DMS79 (cell line): Measurements from ENCODE around the gene EIF1AD.
A peak's percentile ranks its signal among the peaks of the same experiment; 100 is the strongest.
"Not testable (repeated sequence)": the region's sequence is repeated elsewhere in the genome, so short reads cannot be mapped to it uniquely, and the experiment has no call there.

Experiments used
- DNase-seq: peaks from one replicate; lab custom pipeline; 2025; lab: John Stamatoyannopoulos, UW

EIF1AD gene

DNA sequence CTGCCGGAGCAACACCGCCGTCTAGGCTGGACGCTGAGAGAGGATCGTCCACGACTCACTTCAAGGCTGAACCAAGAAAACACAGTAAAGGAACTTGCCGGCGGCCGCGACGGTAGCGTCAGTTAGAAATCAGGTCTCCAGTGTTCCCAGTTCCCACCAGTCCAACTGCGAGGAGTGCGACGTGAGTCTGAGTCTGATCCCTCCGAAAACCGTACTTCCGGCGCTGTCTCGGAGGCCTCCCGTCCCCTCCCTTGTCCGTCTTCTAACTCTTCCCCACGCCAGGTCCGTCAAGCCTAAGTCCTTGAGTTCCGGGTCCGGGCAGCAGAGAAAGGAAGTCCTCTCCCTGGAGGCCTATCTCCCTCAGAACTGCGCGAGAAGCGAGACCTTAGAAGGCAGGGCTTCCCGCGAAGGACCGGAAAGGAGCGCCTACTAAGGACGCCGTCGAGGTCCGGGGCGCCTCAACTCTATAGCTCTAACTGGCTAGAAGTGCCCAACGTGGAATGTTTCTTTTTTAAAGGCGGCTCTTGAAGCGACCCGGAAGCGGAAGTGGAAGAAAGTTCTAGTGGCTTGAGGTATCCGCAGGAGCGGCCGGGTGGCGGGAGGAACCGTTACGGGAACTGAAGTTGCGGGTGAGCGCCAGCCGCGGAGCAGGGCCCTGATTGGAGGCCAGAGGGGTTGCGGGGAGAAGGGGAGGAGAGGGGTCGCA lies at the start of gene EIF1AD, which contains the start of gene BANF1:
Gene EIF1AD, minus strand, starts transcription at position 216 of the 706 bp plus-strand sequence. CDS start 1,768 bp downstream, outside the sequence.
Gene BANF1, plus strand, starts transcription at position 562 of the 706 bp plus-strand sequence. CDS start 748 bp downstream, outside the sequence.
- peak; percentile 96 for DNase-seq

DNA sequence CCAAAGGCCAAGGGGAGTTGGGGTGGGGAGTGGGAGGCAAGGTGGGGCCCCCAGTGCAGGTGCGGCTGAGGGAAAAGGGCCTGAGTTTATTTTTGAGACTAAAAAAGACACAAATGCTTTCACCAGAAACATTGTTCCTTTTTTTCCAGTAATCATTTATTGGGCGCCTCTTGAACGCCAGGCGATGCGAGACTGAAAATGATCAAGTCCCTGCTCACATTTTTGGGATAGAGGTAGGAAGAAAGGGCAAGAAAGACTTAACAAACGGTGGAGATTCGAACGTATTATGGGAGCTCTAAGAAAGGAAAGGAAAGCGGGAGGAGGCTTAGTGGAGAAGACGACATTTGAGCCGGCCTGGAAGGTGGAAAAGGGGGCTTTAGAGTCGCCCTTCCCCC lies 49.4 kb upstream of the EIF1AD start:
- DNase-seq, result peak; percentile 63

GRCh38 chr11:66050581-66051231 lies 48.7 kb upstream of the EIF1AD start:
- DNase-seq, result peak; percentile 67

- peak; percentile 28 for DNase-seq
These were observed 46.8 kb upstream of the EIF1AD start, which contains the start of gene GAL3ST3 for GRCh38 chr11:66048547-66049323. Gene GAL3ST3, minus strand, starts transcription at chr11:66049161. Its CDS starts 3,746 bp downstream, at chr11:66045415.

GRCh38 chr11:66047541-66048365 lies 45.8 kb upstream of the EIF1AD start:
- DNase-seq, result no peak

DNA sequence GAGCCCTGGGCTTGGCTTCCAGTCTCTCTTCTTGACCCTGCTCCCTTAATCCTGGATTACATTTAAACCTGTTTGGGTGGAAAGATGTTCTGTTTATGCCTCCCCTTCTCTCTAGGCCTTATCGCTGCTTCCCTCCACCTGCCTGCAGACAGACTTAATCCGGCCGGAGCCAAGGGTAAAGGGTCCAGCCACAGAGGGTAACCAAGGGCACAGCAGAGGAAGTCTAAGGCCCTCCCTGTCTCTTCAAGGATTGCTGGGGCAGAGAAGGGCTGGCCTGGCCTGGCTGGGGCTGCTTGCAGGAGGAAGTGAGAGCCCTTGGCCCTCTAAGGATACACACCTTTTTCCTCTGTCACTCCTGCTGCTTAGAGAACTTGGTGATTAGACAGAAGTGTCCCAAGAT lies 44.9 kb upstream of the EIF1AD start:
- DNase-seq, result no peak

DNA sequence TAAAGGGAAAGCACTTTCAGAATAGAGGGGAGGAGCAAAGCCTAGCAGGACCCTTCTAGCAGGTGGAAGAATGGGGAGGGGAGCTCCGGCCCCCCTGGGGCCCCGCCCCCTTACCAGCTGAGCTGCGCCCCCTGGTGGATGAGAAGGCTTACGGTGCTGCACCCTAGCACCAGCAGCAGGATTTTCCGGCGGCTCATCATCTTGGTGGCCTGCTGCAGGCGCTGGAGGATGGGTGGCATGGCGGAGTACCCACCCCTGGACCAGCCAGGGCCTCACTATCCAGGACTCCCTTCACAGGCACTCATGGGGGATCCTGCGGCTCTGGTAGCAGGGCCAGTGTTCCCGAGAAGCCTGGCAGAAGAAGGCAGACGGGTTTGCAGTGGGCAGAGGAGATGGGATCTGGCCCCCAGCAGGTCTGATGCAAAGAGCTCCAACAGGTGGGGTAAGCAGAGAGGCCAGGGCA lies 43.3 kb upstream of the EIF1AD start:
- DNase-seq, result no peak

DNA sequence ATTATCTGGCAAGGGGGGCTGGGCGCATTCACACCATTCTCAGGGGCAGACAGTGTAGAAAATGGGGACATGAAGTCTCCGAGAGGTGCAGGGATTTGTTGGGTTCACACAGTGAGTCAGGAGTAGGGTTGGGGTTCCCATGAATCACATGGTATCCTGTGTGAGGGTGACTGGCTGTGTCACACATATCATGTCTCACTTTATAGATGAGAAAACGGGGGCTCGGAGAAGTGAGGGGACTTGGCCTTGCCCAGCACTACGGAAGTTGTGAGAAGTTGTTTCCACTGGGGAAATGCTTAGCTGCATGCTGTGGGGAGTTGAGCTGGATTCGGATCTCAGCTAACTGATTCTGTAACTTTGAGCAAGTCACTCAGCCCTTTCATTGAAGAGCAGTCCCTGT lies 42.8 kb upstream of the EIF1AD start:
- no peak for DNase-seq

DNA sequence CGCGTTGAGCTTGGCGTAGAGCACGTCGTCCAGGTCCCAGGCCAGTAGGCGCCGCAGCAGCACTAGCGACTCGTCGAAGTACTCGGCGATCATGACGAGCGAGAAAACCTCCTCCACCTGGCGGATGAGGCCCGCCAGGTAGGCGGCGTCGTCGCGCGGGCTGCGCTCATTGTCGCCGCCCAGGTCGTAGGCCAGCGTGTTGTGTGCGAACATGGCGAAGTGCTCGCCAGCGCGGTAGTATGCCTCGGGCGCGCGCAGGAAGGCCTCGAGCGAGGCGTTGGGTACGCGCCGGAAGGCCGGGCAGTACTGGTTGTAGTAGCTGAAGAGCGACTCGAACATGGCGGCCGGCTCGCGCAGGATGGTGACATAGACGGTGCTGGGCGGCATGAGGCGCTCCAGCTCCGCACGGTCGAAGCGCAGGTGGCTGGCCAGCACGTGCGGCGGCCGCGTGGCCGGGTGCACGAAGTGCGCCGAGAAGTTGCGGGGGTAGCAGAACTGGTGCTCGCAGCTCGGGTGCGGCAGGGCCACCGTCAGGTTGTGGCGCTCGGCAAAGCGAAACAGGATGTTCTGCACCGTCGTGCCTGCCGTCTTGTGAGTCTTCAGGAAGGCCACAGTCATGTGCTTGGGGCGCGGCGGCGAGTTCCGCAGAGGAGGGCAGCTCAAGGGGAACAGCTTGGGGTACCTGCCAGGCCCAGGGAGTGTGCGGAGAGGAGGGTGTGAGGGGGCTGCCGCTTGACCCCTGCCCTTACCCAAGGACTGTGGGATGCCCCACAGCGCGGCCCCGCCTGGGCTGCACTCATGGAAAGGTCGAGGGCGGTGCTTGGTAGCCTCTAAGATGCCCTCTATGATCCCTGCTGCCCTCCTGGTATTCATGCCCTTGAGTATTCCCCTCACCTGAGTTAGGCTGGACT lies 41.3 kb upstream of the EIF1AD start:
- no peak for DNase-seq

DNA sequence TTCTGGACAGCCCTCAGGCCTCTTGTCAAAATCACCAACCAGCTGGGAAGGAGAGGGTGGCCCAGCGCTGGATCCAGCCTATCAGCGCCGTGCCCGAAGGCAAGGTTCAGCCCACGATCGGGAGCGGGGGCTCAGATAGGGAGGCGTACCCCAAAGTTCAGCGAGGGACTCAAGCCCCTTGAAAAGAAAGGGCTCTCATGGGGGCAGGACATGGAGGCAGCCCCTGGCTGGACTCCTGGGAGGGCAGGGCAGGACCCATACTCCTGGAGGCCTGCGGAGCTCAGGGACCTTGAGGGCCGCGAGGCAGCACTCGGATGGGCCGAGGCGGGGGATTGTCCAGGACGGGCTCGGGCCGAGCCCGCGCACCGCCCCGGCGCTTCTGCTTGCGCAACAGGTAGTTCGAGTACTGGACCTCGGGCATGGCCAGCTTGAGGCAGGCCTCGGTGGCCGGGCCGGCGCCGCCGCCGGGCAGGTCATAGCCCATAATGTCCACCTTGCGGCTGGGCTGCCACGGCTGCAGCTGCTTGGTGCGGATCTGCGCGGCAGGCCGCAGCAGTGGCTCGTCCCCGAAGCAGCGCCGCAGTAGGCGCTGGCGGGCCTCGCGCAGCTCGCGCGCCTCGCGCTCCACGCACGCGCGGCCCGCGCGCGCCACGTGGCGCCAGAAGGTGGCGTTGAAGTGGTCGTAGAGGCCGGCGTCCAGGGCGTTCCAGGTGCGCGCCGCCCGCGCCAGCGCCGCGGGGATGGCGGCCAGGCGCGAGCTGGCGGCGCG lies 40.5 kb upstream of the EIF1AD start:
- no peak for DNase-seq

DNA sequence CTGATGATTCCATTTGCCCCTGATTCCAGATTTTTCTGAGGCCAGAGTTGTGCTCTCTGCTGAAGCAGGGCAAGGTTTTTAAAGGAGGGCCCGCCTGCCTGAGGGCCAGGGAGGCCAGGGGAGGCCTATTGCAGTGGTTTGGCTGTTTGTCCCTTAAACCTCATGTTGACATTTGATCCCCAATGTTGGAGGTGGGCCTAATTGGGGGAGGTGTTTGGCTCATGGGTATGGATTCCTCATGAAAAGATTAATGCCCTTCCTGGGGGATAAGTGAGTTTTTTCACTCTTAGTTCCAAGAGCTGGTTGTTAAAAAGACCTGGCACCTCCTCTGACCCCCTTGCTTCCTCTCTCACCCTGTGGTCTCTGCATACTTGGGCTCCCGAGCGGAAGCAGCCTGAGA lies 37.8 kb upstream of the EIF1AD start:
- no peak for DNase-seq

DNA sequence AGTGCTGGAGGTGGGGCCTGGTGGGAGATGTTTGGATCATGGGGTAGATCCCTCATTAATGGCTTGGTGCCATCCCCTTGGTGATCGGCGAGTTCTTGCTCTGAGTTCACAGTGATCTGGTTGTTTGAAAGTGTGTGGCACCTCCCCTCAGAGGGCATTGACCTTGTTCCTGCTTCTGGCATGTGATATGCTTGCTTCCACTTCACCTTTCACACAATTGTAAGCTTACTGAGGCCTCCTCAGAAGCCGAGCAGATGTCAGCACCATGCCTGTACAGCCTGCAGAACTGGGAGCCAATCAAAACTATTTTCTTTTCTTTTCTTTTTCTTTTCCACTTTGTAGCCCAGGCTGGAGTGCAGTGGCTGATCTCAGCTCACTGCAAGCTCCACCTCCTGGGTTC lies 35.4 kb upstream of the EIF1AD start:
- DNase-seq, result no peak

DNA sequence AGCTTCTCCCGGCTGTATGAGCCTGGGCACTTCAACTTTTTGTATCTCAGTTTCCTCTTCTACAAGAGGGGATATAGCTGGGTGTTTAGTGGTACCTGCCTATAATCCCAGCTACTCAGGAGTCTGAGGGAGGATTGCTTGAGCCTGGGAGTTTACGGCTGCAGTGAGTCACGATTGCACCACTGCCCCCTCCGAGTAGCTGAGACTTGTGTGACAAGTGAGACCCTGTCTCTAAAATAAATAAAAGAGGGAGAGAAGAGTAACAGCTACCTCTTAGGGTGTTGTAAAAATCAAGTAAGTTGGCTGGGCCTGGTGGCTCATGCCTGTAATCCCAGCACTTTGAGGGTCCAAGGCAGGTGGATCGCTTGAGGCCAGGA lies 34.4 kb upstream of the EIF1AD start:
- no peak for DNase-seq

GRCh38 chr11:66035653-66036333 lies 33.8 kb upstream of the EIF1AD start:
- DNase-seq, result peak; percentile 39

DNA sequence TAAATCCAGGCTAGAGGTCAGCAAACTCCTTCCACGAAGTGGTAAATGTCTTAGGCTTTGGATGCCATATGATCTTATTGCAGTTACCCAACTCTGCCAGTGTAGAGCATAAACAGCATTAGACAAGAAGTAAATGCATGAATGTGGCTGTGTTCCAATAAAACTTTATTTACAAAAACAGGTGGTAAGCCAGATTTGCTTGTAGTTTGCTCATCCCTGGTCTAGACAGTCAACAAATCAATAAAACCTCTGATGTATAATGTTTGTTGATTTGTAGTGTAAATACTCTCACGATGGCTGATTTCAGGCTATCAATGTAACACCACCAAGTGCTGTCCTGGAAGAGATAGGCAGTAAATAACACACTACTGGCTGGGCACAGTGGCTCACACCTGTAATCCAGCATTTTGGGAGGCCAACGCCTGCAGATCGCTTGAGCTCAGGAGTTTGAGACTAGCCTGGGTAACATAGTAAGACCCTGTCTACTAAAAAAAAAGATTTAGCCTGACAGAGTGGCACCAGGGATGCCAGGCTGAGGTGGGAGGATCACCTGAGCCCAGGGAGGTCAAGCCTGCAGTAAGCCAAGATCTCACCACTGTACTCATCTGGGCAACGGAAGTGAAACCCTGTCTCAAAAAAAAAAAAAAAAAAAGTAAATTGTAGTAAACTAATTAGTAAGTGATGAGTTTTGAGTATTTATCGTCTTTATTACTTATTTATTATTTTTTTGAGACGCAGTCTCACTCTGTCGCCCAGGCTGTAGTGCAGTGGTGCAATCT lies 31.2 kb upstream of the EIF1AD start:
- DNase-seq, result no peak

- DNase-seq, result no peak
These were observed 24.1 kb upstream of the EIF1AD start, which contains the start of gene CATSPER1 for GRCh38 chr11:66026017-66026529. Gene CATSPER1, minus strand, starts transcription at chr11:66026479. Its CDS starts 100 bp downstream, at chr11:66026379.

- not testable (repeated sequence) for DNase-seq
These were observed 21.2 kb upstream of the EIF1AD start for GRCh38 chr11:66023186-66023440.
